Measurements from ENCODE around the gene ALKBH4.

ALKBH4 gene

DNA sequence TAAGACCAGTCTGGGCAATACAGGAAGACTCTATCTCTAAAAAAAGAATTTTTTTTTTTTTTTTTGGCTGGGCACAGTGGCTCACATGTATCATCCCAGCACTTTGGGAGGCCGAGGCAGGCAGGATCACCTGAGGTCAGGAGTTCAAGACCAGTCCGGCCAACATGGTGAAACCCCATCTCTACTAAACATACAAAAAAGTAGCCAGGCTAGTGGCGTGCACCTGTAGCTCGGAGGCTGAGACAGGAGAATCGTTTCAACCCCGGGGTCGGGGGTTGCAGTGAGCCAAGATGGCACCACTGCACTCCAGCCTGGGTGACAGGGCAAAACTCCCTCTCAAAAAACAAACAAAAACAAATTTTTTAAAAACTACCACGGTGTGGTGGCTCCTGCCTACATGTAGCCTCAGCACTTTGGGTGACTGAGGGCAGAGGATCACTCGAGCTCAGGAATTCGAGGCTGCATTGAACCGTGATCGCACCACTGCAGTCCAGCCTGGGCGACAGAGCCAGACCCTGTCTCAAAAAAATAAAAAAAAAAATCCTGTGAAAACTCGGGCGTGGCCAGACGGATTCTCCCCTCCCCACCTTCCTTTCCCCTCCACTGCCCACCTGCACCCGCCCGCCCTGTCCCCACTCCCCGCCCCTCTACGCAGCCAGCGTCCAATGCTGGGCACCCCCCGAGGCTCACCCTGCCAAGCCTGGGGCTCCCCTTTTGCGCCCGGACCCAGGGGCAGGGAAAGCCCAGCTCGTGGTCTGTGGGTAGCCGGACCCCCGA lies 32.0 kb downstream of the ALKBH4 start:
- TF ChIP-seq EZH2 (IDR thresholded peaks at IDR 0.05; ENCODE audit: borderline replicate concordance, low read depth, low read length, severe bottlenecking) (no peak), CTCF (IDR thresholded peaks at IDR 0.05; ENCODE audit: borderline replicate concordance, extremely low read depth, low read length, poor library complexity, severe bottlenecking) (no peak)
- peak; percentile 14 for ATAC-seq (ENCODE audit: insufficient read depth, low read depth)
- Histone ChIP-seq H3K27me3 (ENCODE audit: insufficient read depth, low read length, poor library complexity) (no peaks in the 10 kb centered on the region), H3K4me1 (ENCODE audit: insufficient read depth, low read length) (peaks cover 20% of the 10 kb centered on the region), H3K27ac (ENCODE audit: low read length) (no peak overlapping the region), H3K9ac (ENCODE audit: low read depth, low read length) (peak overlapping the region; percentile 80), H3K9me3 (ENCODE audit: insufficient read depth, low read length, severe bottlenecking) (no peaks in the 10 kb centered on the region), H2AFZ (ENCODE audit: low read depth, low read length) (peak overlapping the region; percentile 38), H3K4me3 (ENCODE audit: low read depth in 1 of 2, low read length in 2 of 2) (peak overlapping the region in 1 of 2 experiments; percentile 64; a peak in 2 of 4 replicates), H3K4me2 (ENCODE audit: insufficient read depth, low read length) (peak overlapping the region; percentile 76), H3K36me3 (ENCODE audit: insufficient read depth, low read length) (peaks cover 2% of the 10 kb centered on the region; the same call in 1 of the 2 replicates), H3K79me2 (ENCODE audit: insufficient read depth, low read length) (no peaks in the 10 kb centered on the region), H4K20me1 (ENCODE audit: insufficient read depth, low read length) (0 out of 2 replicates have a peak, but pooled peaks cover 3% of the 10 kb centered on the region)
- no peak for DNase-seq

DNA sequence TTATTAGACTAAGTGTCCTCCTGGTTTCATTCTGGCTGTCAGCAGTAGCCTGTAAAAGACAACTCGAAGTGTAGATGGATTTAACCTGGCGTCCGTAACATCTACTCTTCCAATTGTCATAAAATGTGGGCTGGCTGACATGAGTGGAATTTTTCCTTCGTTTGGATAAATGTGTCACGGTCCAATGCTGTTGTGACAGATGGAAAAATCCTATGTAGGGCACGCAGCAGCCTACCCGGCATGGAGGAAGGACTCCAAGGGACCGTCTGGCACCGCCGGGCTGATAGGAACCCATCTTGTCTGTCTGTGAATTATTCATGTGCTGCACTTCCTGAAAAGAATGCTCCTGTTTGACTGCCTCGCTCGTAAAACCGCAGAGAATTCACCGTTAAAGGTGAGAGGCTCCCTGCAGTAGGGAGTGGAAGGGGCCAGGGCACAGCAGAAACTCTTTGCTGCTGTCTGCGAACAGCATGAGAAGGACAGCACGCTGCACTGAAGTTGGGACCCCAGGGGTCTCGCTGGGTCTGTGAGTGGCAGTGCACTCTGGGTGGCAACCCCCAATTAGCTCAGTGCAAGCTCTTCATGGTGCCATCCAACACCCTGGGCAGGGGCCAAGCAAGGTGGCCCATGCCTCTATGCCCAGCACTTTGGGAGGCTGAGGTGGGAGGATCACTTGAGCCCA lies 32.9 kb downstream of the ALKBH4 start:
- no peak overlapping the region for H2AFZ ChIP-seq (ENCODE audit: low read depth, low read length)
- H3K79me2 ChIP-seq (ENCODE audit: insufficient read depth, low read length) = no peaks in the 10 kb centered on the region
- no peaks in the 10 kb centered on the region for H3K27me3 ChIP-seq (ENCODE audit: insufficient read depth, low read length, poor library complexity)
- peak; percentile 21 for DNase-seq
- H4K20me1 ChIP-seq (ENCODE audit: insufficient read depth, low read length) = 0 out of 2 replicates have a peak, but pooled peaks cover 3% of the 10 kb centered on the region
- no peak overlapping the region for H3K4me2 ChIP-seq (ENCODE audit: insufficient read depth, low read length)
- ATAC-seq (ENCODE audit: insufficient read depth, low read depth) = no peak
- TF ChIP-seq EZH2 (IDR thresholded peaks at IDR 0.05; ENCODE audit: borderline replicate concordance, low read depth, low read length, severe bottlenecking) = no peak
- no peak for TF ChIP-seq CTCF (IDR thresholded peaks at IDR 0.05; ENCODE audit: borderline replicate concordance, extremely low read depth, low read length, poor library complexity, severe bottlenecking)
- H3K4me3 ChIP-seq (ENCODE audit: low read depth in 1 of 2, low read length in 2 of 2) = no peak overlapping the region
- H3K9me3 ChIP-seq (ENCODE audit: insufficient read depth, low read length, severe bottlenecking) = no peaks in the 10 kb centered on the region
- peaks cover 9% of the 10 kb centered on the region for H3K36me3 ChIP-seq (ENCODE audit: insufficient read depth, low read length)
- H3K9ac ChIP-seq (ENCODE audit: low read depth, low read length) = no peak overlapping the region
- H3K27ac ChIP-seq (ENCODE audit: low read length) = no peak overlapping the region
- peaks cover 20% of the 10 kb centered on the region for H3K4me1 ChIP-seq (ENCODE audit: insufficient read depth, low read length)

GRCh38 chr7:102429141-102429899 lies 35.3 kb downstream of the ALKBH4 start:
- Histone ChIP-seq H3K27me3 (ENCODE audit: insufficient read depth, low read length, poor library complexity) (no peaks in the 10 kb centered on the region), H3K9ac (ENCODE audit: low read depth, low read length) (no peak overlapping the region), H4K20me1 (ENCODE audit: insufficient read depth, low read length) (peaks cover 4% of the 10 kb centered on the region; the same call in 1 of the 2 replicates), H2AFZ (ENCODE audit: low read depth, low read length) (no peak overlapping the region), H3K27ac (ENCODE audit: low read length) (no peak overlapping the region), H3K4me3 (ENCODE audit: low read depth in 1 of 2, low read length in 2 of 2) (no peak overlapping the region), H3K4me2 (ENCODE audit: insufficient read depth, low read length) (no peak overlapping the region), H3K4me1 (ENCODE audit: insufficient read depth, low read length) (peaks cover 15% of the 10 kb centered on the region), H3K36me3 (ENCODE audit: insufficient read depth, low read length) (peaks cover 34% of the 10 kb centered on the region), H3K79me2 (ENCODE audit: insufficient read depth, low read length) (no peaks in the 10 kb centered on the region), H3K9me3 (ENCODE audit: insufficient read depth, low read length, severe bottlenecking) (no peaks in the 10 kb centered on the region)
- DNase-seq = no peak
- TF ChIP-seq EZH2 (IDR thresholded peaks at IDR 0.05; ENCODE audit: borderline replicate concordance, low read depth, low read length, severe bottlenecking) = no peak
- no peak for ATAC-seq (ENCODE audit: insufficient read depth, low read depth)

All from DND-41 (cell line).